CD14-positive monocyte (primary cell): ENCODE measurements around the gene ABHD4. TPM values are rescaled to one million over a fixed set of nuclear protein-coding genes. Genes with fewer than 3 reads are reported as not detected.
A peak's percentile ranks its signal among the peaks of the same experiment; 100 is the strongest.

Source experiments
- DNase-seq, 3 donors: peaks; one replicate each; pipeline ENCODE4 v3.0.0-alpha.2; 2011 to 2022
- H2AFZ ChIP-seq: 2 replicates; pipeline ENCODE4 v1.6.0; 2012; ENCODE audit warnings: mild to moderate bottlenecking, low read depth, low read length, inconsistent platforms; ENCODE audit not compliant: insufficient read depth, poor library complexity, severe bottlenecking
- H3K27ac ChIP-seq, 2 donors: 1 replicate in 1 of 2; 2 replicates in 1 of 2; pipeline ENCODE4 v1.5.1; 2012 to 2013; ENCODE audit warnings: low read length in 2 of 2, control low read depth in 1 of 2, inconsistent platforms in 1 of 2, low read depth in 1 of 2, mild to moderate bottlenecking in 1 of 2
- H3K27me3 ChIP-seq, 2 donors: one replicate each; pipeline versions ENCODE4 v1.6.0 to v1.6.1; 2011 to 2013; ENCODE audit warnings: low read length in 2 of 2; ENCODE audit not compliant: control insufficient read depth in 2 of 2, insufficient read depth in 2 of 2
- H3K36me3 ChIP-seq, 2 donors: replicated peaks in 1 of 2; 1 replicate in 1 of 2; 2 replicates in 1 of 2; pipeline versions ENCODE4 v1.5.1 to v1.6.1; 2012 to 2013; ENCODE audit warnings: low read length in 2 of 2, control low read depth in 1 of 2, inconsistent platforms in 1 of 2, mild to moderate bottlenecking in 1 of 2; ENCODE audit not compliant: insufficient read depth in 2 of 2, control insufficient read depth in 1 of 2
- H3K4me1 ChIP-seq, 2 donors: 1 replicate in 1 of 2; 2 replicates in 1 of 2; pipeline versions ENCODE4 v1.5.1 to v1.6.1; 2012 to 2013; ENCODE audit warnings: low read length in 2 of 2, control low read depth in 1 of 2, inconsistent platforms in 1 of 2, mild to moderate bottlenecking in 1 of 2, moderate library complexity in 1 of 2; ENCODE audit not compliant: insufficient read depth in 2 of 2, control insufficient read depth in 1 of 2
- H3K4me2 ChIP-seq: replicated peaks from 2 replicates; pipeline ENCODE3; 2012; ENCODE audit warnings: low read length, moderate library complexity, mild to moderate bottlenecking; ENCODE audit not compliant: poor library complexity, severe bottlenecking; ENCODE audit errors: extremely low read depth
- H3K4me3 ChIP-seq, 3 experiments: fragments of 200-600 bp in 1 of 3; sonication (generic) in 1 of 3; replicated peaks in 1 of 3; 1 replicate in 2 of 3; 2 replicates in 1 of 3; pipeline ENCODE4 v1.5.1; 2011 to 2013; ENCODE audit warnings: low read length in 3 of 3, mild to moderate bottlenecking in 3 of 3, control low read depth in 2 of 3, low read depth in 2 of 3, inconsistent platforms in 1 of 3, moderate library complexity in 1 of 3
- H3K79me2 ChIP-seq: 2 replicates; pipeline ENCODE4 v1.6.0; 2012; ENCODE audit warnings: mild to moderate bottlenecking, control low read depth, inconsistent platforms, low read length, moderate library complexity; ENCODE audit not compliant: insufficient read depth
- H3K9ac ChIP-seq: 2 replicates; pipeline ENCODE4 v1.6.0; 2017; ENCODE audit warnings: low read length, mild to moderate bottlenecking; ENCODE audit not compliant: insufficient read depth, poor library complexity, severe bottlenecking
- H3K9me3 ChIP-seq, 2 donors: replicated peaks in 1 of 2; 1 replicate in 1 of 2; 2 replicates in 1 of 2; pipeline versions ENCODE4 v1.5.1 to v1.6.1; 2012 to 2013; ENCODE audit warnings: low read length in 2 of 2, control low read depth in 1 of 2; ENCODE audit not compliant: control insufficient read depth in 1 of 2, insufficient read depth in 1 of 2
- H4K20me1 ChIP-seq: 2 replicates; pipeline ENCODE4 v1.6.0; 2012; ENCODE audit warnings: mild to moderate bottlenecking, low read length, control low read depth, moderate library complexity; ENCODE audit not compliant: insufficient read depth
- H3K27ac Mint-ChIP-seq, 7 donors: one replicate each; pipeline ENCODE4 v1.8.0; 2020; ENCODE audit warnings: mild to moderate bottlenecking in 7 of 7, mixed read lengths in 7 of 7, moderate library complexity in 6 of 7, inconsistent platforms in 2 of 7
- H3K27me3 Mint-ChIP-seq, 3 donors: one replicate each; pipeline ENCODE4 v1.8.0; 2021 to 2022; ENCODE audit warnings: low read depth in 3 of 3, mild to moderate bottlenecking in 3 of 3, mixed read lengths in 3 of 3, moderate library complexity in 3 of 3, inconsistent platforms in 1 of 3
- H3K36me3 Mint-ChIP-seq, 2 donors: one replicate each; pipeline ENCODE4 v1.8.0; 2020; ENCODE audit warnings: mixed read lengths in 2 of 2, inconsistent platforms in 1 of 2, mild to moderate bottlenecking in 1 of 2
- H3K4me1 Mint-ChIP-seq: one replicate; pipeline ENCODE4 v1.8.0; 2020; ENCODE audit warnings: mild to moderate bottlenecking, mixed read lengths
- H3K4me3 Mint-ChIP-seq, 2 donors: one replicate each; pipeline ENCODE4 v1.8.0; 2020; ENCODE audit warnings: mild to moderate bottlenecking in 2 of 2, mixed read lengths in 2 of 2, moderate library complexity in 1 of 2
- H3K9me3 Mint-ChIP-seq, 7 donors: one replicate each; pipeline ENCODE4 v1.8.0; 2020 to 2022; ENCODE audit warnings: mixed read lengths in 7 of 7, mild to moderate bottlenecking in 6 of 7, moderate library complexity in 6 of 7, inconsistent platforms in 2 of 7
- CTCF ChIP-seq: fragments of 200-600 bp; IDR thresholded peaks from one replicate; pipeline ENCODE4 v1.8.0; 2022; ENCODE audit warnings: antibody characterized with exemption, mild to moderate bottlenecking
- WGBS: methylation state at CpG from one replicate; pipeline ENCODE4 v1.1.5; 2013; ENCODE audit warnings: missing lambda C conversion rate; ENCODE audit not compliant: insufficient coverage; 5-methylcytosine and 5-hydroxymethylcytosine counted together
- intact Hi-C, 2 donors: fragments of 100-400 bp; cut with micrococcal nuclease; formaldehyde crosslinking; loops; one replicate each; pipeline versions ENCODE4 v1.15.0 to v1.15.1; 2023
- polyA plus RNA-seq, 3 donors: library from polyadenylated mRNA; depleted of rRNA in 1 of 3; unstranded in 2 of 3; stranded (reverse) in 1 of 3; fragments of 300-500 nt in 2 of 3; fragments of >200 nt in 1 of 3; fragmentation: Illumina TruSeq in 2 of 3; gene quantifications; 1 replicate in 2 of 3; 2 replicates in 1 of 3; pipeline ENCODE4 v1.2.3, GENCODE V29; 2012 to 2021

Gene ABHD4
- polyA plus RNA-seq, 3 donors: 9.4 to 13.4 (median 12.5) TPM

DNA sequence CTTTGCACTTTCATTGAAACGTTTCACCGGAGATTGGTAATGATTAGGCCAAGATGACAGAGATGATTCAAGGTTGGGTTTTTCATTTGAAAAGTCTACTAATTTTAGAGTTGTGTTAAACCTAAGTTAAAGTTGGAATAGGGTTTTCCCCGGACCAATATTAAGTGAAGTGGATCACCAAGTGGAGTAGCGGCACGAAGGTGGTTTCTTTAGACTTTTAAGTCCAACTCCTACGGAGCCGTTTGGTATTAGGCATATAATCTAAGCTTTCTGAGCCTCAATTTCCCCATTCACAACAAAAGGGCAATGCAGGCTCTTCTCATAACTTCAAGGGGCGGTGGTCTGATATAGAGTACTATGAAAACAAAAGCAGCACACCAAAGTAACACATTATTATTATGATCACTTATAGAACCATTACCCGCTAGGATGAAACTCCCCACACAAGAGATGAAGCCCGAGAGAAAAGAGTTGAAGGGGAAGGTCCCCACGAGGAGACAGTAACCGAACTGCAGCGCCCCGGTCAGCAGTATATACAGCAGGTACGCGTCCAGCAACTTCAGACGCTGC, 9.5 kb upstream of the ABHD4 start:
- H3K27me3 Mint-ChIP-seq: peaks cover 2 to 7% (median 2%) of the 10 kb centered on the region in 3 donors
- Histone ChIP-seq H3K4me2 (peak overlapping the region; percentile 83), H4K20me1 (peaks cover 14% of the 10 kb centered on the region), H3K79me2 (peaks cover 53% of the 10 kb centered on the region), H3K36me3 (peaks cover 0 to 23% of the 10 kb centered on the region in 2 donors), H3K9me3 (no peaks in the 10 kb centered on the region), H3K27ac (peak overlapping the region; percentile 90 to 98), H3K9ac (peak overlapping the region; percentile 82), H3K4me3 (peak overlapping the region; percentile 77 to 95 (median 82)), H2AFZ (peak overlapping the region; percentile 95), H3K4me1 (peaks cover 20 to 31% of the 10 kb centered on the region in 2 donors), H3K27me3 (no peaks in the 10 kb centered on the region)
- H3K36me3 Mint-ChIP-seq: peaks cover 8 to 20% of the 10 kb centered on the region in 2 donors
- no peak for TF ChIP-seq CTCF
- H3K4me1 Mint-ChIP-seq: peaks cover 46% of the 10 kb centered on the region
- intact Hi-C loops: loop anchor here in 1 of 2 donors (10.0 kb wide), 1 partner anchor 716 kb away; the partner anchor contains the start of genes BCL2L2 and PPP1R3E
- H3K4me3 Mint-ChIP-seq: peak overlapping the region; percentile 95 to 98
- peak overlapping the region; percentile 96 to 100 (median 99) for H3K27ac Mint-ChIP-seq
- peaks cover 0 to 2% (median 0%) of the 10 kb centered on the region in 7 donors for H3K9me3 Mint-ChIP-seq
- WGBS: 0% methylated on average over 8 of the region's 17 CpGs
- peak in 1 of 3 donors; percentile 22 for DNase-seq

GRCh38 chr14:22589096-22589839, 8.8 kb upstream of the ABHD4 start, which contains the start of gene DAD1:
Gene DAD1, minus strand, starts transcription at chr14:22589224. Its CDS starts 67 bp downstream, at chr14:22589157.
- whole genome bisulfite sequencing: 0% methylated on average over 40 of the region's 44 CpGs
- no peak for TF ChIP-seq CTCF
- Histone ChIP-seq H3K9ac (peak within 1 kb of the TSS; percentile 82), H3K27ac (peak within 1 kb of the TSS; percentile 90 to 98), H2AFZ (peak within 1 kb of the TSS; percentile 95), H3K4me2 (peak within 1 kb of the TSS; percentile 83), H3K9me3 (no peaks in the 10 kb centered on the region), H3K4me3 (peak within 1 kb of the TSS; percentile 77 to 95 (median 82)), H3K27me3 (no peaks in the 10 kb centered on the region), H4K20me1 (peaks cover 8% of the 10 kb centered on the region), H3K79me2 (peaks cover 46% of the 10 kb centered on the region), H3K4me1 (peaks cover 20 to 25% of the 10 kb centered on the region in 2 donors), H3K36me3 (peaks cover 0 to 17% of the 10 kb centered on the region in 2 donors)
- DNase-seq: peak; percentile 99 to 100 (median 99)
- Mint-ChIP-seq H3K36me3 (peaks cover 8 to 15% of the 10 kb centered on the region in 2 donors), H3K4me1 (peaks cover 41% of the 10 kb centered on the region), H3K4me3 (peak within 1 kb of the TSS; percentile 95 to 98), H3K27ac (peak within 1 kb of the TSS; percentile 96 to 100 (median 99)), H3K27me3 (peaks cover 4 to 9% (median 7%) of the 10 kb centered on the region in 3 donors), H3K9me3 (peaks cover 0 to 2% (median 0%) of the 10 kb centered on the region in 7 donors)
- intact Hi-C loops: loop anchor here in 1 of 2 donors (10.0 kb wide), 1 partner anchor 716 kb away; the partner anchor contains the start of genes BCL2L2 and PPP1R3E
